H1 (cell line): ENCODE results near the gene PHETA1. TPM values are rescaled to one million over a fixed set of nuclear protein-coding genes. Genes with fewer than 3 reads are reported as not detected.

ENCODE experiments used
- ASH2L ChIP-seq: fragments of 200-600, 300-600 bp; sonication (generic); IDR thresholded peaks from one replicate; pipeline ENCODE4 v1.7.1; 2017; ENCODE audit warnings: low read length
- KDM1A ChIP-seq: fragments of 200-600, 300-600 bp; sonication (generic); IDR thresholded peaks from 2 replicates; pipeline ENCODE4 v1.7.1; 2016; ENCODE audit warnings: mild to moderate bottlenecking, low read length, borderline replicate concordance
- PHF8 ChIP-seq: fragments of 200-600 bp; sonication (generic); conservative IDR thresholded peaks from 2 replicates; pipeline ENCODE4 v1.7.1; 2012; ENCODE audit warnings: low read depth, mild to moderate bottlenecking, inconsistent platforms, low read length, moderate library complexity
- POU5F1 ChIP-seq: IDR thresholded peaks from 2 replicates; pipeline ENCODE4 v1.6.1; 2011; ENCODE audit warnings: low read depth, mild to moderate bottlenecking, low read length, moderate library complexity
- polyA plus RNA-seq, 7 experiments: library from polyadenylated mRNA; depleted of rRNA in 3 of 7; stranded (reverse) in 5 of 7; unstranded in 2 of 7; fragments of >200 nt in 5 of 7; fragments of 200-250 nt in 2 of 7; gene quantifications; 1 replicate in 5 of 7; 2 replicates in 1 of 7; 4 replicates in 1 of 7; pipeline versions ENCODE4 v1.2.1 to v1.2.3, GENCODE V29; 2011 to 2013; ENCODE audit warnings: missing spikeins in 2 of 7, mixed read lengths in 2 of 7
- total RNA-seq: library from RNA; stranded (reverse); fragmentation: NEBNext Ultra II Directional; extraction: Animal tissue kit (Norgen Biotek cat#: 25700); gene quantifications from 2 replicates; pipeline ENCODE4 v1.2.1, GENCODE V29; 2021

PHETA1 gene
- total and polyA plus RNA-seq, 2 of the 8 experiments (the other 6 are each of a cell fraction or from before 2014, with no cell fraction given), result 5.2 to 12.3 TPM

DNA sequence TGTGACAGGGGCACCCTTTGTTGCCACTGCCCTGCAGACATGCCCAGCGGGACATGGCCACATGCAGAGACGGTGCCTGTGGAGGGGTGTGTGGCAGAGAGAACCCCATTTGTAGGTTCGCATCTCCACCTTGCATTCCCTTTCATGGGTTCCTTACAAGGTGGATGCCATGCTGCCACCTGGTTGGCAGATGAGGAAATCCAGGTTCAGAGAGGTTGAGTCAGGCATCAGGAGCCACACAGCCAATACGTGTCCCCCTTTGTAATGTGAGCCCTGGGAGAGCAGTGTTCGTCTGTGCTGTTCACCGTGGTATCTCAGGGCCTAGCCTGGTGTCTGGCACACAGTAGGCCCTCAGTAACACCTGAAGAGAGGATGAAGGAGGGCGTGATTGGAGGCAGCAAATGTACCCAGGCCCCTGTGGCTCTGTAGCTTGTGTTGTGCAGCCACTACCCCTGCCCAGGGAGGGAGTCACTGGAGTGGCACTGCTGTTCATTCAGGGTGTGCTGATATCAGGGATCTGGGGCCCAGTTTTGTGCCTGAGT, 45.9 kb upstream of the PHETA1 start (continued):
- TF ChIP-seq POU5F1 (no peak), KDM1A (no peak), PHF8 (no peak), ASH2L (no peak)
